Stimulated activated CD8-positive, alpha-beta memory T cell treated with anti-CD3 and anti-CD28 coated beads, Interleukin-15, amount 100 ng/mL, for 4 hours (primary cell): Measurements from ENCODE around the gene VASP.

Experiments
- DNase-seq, 2 donors: peaks; one replicate each; pipeline ENCODE4 v3.0.0-alpha.2; 2020; ENCODE audit warnings: low read depth in 2 of 2

VASP gene

DNA sequence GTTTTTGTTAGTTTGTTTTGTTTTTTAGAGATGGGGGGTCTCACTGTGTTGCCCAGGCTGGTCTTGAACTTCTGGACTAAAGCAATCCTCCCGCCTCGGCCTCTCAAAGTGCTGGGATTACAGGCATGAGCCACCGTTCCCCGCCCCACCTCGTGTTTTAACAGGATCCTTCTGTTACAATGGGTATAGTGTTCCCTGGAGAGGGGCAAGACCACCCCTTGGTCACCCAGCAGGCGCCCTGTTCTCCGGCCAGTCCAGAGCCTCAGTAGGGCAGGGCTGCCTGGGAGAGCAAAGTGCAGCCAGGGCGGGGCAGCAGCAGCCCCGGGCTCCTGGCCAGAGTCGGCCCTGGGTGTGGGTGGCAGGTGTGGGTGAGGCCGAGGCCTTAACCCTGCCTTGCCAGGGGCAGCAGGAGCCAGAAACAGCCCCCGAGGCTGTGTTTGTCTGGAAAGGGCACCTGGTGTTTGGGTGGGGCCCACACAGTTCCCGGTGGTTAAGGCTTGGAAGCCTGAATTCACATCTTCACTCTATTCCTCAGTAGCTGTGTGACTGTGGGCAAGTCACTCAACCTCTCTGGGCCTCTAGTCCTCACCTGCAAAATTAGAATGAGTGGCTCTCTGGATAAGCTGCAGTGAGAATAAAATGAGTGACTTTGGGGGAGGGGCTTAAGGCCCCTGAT, 7.2 kb downstream of the VASP start:
- no peak for DNase-seq

GRCh38 chr19:45515081-45515624, 7.9 kb downstream of the VASP start:
- no peak for DNase-seq

GRCh38 chr19:45515807-45516401, 8.6 kb downstream of the VASP start:
- DNase-seq, result no peak

DNA sequence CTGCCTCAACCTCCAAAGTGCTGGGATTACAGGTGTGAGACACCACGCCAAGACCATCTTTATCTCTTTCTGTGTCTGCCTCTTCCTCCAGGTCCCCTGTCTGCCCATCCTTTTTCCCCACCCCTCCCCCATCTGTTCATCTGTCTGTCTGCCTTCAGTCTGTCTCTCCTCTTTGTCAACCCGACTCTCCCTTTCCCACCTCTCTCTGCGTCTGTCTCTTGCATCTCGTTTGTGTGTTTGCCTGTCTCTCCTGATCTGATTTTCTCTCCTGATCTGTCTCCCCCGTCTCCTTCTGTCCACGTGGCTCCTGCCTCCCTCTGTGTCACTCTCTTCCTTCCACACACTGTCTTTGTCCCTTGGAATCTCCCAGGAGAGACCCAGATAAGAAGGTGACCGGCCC, 10.0 kb downstream of the VASP start:
- DNase-seq, result no peak

DNA sequence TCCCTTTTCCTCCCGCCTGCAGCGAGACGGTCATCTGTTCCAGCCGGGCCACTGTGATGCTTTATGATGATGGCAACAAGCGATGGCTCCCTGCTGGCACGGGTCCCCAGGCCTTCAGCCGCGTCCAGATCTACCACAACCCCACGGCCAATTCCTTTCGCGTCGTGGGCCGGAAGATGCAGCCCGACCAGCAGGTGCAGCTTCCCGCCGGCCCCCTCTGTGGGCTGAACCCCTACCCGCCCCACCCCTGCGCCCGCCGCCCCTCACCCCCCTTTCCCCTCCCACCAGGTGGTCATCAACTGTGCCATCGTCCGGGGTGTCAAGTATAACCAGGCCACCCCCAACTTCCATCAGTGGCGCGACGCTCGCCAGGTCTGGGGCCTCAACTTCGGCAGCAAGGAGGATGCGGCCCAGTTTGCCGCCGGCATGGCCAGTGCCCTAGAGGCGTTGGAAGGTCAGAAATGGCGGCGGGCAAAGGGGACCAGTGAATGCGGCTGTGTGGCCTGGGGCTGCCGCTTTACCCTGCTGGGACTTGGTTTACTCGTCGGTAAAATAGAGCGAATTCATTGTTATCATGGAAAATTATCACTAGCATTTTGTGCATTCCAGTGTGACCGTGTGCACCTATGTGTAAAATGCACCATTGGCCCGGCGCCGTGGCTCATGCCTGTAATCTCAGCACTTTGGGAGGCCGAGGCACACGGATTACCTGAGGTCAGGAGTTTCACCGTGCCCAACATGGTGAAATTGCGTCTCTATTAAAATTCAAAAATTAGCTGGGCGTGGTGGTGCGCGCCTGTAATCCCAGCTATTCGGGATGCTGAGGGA, 10.6 kb downstream of the VASP start:
- no peak for DNase-seq

- DNase-seq, result no peak
Measured at GRCh38 chr19:45518469-45518826, 11.2 kb downstream of the VASP start.

DNA sequence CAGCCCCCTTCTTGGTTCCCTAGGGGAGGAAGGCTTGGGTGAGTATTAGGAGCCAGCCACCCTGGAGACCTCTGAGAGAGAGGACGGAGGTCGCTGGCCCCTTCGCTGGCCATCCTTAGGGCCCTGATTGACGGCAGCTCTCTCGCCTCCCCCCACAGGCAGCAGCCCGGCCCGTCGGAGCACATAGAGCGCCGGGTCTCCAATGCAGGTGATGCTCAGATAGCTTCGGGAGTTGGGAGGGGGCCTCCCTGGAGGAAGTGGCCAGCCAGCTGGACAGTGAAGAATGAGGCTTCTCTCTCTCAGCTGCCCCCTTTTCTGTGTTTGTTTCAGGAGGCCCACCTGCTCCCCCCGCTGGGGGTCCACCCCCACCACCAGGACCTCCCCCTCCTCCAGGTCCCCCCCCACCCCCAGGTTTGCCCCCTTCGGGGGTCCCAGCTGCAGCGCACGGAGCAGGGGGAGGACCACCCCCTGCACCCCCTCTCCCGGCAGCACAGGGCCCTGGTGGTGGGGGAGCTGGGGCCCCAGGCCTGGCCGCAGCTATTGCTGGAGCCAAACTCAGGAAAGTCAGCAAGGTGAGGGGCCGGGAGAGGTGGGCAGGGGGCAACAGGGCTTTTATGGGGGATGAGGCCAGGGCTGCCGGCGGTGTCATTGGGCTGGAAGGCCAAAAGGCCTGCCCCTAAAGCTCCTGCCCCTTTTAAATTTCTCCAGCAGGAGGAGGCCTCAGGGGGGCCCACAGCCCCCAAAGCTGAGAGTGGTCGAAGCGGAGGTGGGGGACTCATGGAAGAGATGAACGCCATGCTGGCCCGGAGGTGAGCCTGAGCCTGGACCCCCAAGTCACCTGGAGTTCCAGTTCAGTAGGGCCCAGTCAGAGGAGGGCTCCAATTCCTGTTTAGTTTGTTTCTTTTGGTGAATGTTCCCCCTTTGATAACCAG, 15.0 kb downstream of the VASP start:
- no peak for DNase-seq

DNA sequence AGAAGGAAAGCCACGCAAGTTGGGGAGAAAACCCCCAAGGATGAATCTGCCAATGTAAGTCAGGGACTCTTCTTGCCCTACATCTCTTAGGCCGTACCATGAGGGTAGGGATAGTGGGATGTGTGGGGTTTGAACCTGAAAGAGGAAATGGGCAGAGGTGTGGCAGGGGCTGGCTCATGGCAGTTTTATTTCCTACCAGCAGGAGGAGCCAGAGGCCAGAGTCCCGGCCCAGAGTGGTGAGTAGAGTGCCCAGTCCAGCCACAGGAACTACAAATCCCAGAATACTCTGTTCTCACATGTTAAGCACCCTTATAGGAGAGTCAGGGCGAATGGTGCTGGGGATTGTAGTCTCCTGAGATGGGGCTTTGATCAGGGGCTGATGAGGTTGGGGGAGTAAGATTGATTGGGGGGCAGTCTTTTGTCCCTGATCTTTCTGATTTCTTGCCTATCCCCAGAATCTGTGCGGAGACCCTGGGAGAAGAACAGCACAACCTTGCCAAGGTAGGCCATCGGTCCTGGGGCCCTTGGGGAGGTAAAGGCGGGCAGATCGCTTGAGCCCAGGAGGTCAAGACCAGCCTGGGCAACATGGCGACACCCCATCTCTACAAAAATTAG, 16.5 kb downstream of the VASP start:
- DNase-seq, result peak; percentile 42 to 43

GRCh38 chr19:45524575-45525129, 17.4 kb downstream of the VASP start:
- no peak for DNase-seq

DNA sequence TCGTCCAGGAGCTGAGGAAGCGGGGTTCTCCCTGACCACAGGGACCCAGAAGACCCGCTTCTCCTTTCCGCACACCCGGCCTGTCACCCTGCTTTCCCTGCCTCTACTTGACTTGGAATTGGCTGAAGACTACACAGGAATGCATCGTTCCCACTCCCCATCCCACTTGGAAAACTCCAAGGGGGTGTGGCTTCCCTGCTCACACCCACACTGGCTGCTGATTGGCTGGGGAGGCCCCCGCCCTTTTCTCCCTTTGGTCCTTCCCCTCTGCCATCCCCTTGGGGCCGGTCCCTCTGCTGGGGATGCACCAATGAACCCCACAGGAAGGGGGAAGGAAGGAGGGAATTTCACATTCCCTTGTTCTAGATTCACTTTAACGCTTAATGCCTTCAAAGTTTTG, 18.9 kb downstream of the VASP start:
- no peak for DNase-seq

DNA sequence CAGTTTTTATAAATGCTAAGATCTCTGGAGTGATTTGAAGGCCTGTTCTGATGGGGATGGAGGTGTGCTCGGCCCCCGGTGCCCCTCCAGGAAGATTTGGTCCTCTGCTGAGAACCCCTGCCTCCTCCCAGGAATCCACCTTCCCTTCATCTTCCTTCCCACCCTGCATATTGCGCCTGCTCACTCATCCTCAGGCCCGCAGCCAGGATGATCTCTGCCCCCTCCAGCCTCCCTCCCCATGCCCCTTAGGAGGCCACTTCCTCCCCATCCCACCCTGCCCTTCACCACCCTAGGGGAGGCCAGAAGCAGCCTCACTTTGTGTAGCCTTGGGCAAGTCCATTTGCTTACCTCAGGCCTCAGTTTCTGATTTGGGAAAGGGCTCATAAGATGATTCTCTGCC, 19.7 kb downstream of the VASP start:
- no peak for DNase-seq

GRCh38 chr19:45527731-45528130, 20.5 kb downstream of the VASP start:
- DNase-seq, result no peak

DNA sequence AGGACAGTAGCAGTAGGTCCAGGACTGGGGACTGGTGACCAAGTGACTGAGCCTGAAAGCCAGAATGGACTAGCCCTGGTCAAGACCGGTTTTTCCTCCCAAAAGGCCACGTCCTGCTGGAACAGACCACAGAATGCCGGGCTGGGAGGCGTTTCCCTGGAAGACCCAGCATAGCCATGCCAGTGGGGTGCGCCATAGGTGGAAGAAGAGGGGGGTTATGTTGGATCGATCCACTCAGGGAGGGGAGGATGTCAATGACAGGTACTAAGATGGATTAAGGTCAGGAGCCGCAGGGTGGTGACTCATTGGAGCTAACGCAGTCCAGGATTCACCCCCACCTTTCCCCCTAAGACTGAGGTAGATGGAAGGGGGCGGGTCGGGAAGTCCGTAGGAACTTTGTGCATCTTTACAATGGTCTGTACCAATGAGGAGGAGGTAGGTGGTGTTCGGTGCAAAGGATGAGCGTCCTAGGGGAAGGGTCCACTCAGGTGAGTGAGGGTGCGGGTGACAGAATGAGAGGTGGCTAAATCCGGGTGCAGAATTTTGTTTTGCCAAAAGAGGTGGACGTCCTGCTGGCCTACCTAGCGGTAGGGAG, 21.0 kb downstream of the VASP start:
- DNase-seq, result no peak

GRCh38 chr19:45528744-45529419, 21.6 kb downstream of the VASP start:
- no peak for DNase-seq

- no peak for DNase-seq
Measured at GRCh38 chr19:45529420-45529785, 22.1 kb downstream of the VASP start.

DNA sequence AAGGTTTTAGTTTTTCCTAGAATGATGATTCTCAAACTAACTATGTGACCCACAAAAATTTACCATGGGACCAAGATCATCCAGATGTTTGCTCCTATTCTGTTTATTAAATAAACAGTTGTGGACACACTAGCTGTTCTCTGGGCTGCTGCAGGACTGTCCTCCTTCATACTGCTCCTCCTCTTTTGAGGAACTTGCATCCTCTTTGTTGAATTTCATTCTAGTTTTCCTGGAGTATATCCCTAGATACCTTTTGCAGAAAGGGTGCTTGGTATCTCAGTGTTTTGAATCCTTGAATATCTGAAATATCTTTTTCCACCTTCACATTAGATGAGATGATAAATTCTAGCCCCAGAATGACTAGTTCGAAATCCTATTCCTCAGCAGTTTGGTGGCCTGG, 24.1 kb downstream of the VASP start:
- no peak for DNase-seq

GRCh38 chr19:45539459-45539858, 32.2 kb downstream of the VASP start:
- no peak for DNase-seq

GRCh38 chr19:45542234-45542668, 35.0 kb downstream of the VASP start:
- DNase-seq, result no peak

- no peak for DNase-seq
Measured at GRCh38 chr19:45547211-45547770, 40.0 kb downstream of the VASP start.
